A549 treated with GW870086 at 1 μM for 4 hours (cell line): ENCODE measurements around the gene TPGS1. TPM values are rescaled to one million over a fixed set of nuclear protein-coding genes. Genes with fewer than 3 reads are reported as not detected.

Source experiments
- total RNA-seq: library from RNA; stranded (reverse); fragments of 200-300 nt; extraction: Qiagen RNA extraction; gene quantifications from 5 replicates; pipeline ENCODE4 v1.2.3, GENCODE V29; 2022; ENCODE audit warnings: low read depth

Gene TPGS1, protein sequence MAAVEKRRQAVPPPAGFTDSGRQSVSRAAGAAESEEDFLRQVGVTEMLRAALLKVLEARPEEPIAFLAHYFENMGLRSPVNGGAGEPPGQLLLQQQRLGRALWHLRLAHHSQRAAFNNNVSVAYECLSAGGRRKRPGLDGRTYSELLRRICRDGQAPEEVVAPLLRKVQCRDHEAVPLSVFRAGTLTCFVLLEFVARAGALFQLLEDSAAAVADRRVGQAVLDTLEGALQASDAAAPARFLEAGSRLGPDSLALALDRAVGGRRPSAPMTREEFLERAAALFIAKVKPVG
- total RNA-seq: 12.4 to 16.5 TPM (median 14.8 TPM) in 5 replicates

GRCh38 chr19:507286-508203 lies at the start of gene TPGS1:
TPGS1 (plus strand) TSS chr19:507497; CDS start chr19:507507, 10 bp downstream.

DNA sequence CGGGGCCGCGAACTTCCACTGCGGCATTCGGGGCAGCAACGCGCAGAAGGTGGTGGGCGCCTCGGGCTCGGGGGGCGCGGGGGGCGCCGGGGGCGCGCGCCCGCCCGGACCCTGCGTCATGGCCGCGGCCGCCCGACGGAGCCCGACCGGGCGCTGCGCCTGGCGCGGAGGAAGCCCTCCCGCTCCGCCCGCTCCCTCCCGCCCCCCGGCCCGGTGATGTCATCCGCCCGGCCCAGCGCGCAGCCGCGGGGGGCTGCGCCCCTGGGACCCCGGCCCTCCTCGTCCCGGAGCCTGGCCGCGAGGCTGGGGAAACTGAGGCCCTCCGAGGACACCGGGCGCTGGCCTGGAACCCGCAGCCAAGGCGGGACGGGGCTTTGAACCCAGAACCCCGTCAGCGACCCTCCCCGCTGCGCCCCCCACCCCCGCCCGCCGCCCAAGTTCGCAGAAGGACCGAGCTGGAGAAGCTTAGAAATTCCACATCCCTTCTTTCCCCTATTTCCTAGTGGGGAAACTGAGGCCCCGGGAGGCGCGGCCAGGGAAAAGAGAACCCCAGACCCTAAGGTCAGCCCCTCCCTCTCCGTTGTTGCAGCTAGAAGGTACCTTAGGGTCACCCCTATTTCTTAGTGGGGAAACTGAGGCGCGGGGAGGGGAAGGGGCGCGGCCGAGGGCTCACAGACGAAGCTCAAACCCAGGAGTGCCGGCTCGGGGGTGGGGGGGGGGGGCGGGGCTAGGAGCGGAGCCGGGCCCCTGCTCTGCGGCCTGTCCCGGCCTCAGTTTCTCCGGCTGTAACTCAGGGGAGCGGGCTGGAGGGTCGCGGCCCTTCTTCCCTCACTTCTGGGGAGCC lies 46.2 kb upstream of the TPGS1 start, which contains the start of gene SHC2:
Gene SHC2 (minus strand): TSS at position 157 of the 844 bp plus-strand sequence. CDS start 37 bp downstream, at position 120.

DNA sequence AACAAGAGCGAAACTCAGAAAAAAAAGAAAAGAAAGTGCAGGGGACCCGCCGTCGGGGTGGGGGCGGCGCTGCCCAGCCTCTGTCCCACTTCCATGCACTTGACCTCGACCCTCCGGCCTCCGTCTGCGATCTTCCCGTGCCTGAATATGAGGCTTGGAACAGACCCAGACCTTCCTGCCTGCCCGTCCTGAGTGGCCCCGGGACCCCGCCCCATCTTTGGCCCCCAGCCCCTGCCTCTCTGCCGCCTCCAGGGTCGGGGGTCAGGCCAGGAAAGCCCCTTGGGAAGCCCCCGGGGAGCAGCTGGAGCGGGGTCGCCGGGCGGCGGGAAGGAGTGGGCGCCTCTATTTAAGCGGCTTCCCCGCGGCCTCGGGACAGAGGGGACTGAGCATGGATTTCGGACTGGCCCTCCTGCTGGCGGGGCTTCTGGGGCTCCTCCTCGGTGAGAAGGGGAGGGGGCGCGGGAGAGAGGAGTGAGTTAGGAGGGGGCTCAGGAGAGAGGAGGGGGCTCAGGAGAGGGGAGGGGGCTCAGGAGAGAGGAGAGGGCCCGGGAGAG lies 11.1 kb upstream of the TPGS1 start, which contains the start of gene MADCAM1:
Gene MADCAM1 (plus strand): TSS at position 375 of the 554 bp plus-strand sequence. CDS start 14 bp downstream, at position 389.

DNA sequence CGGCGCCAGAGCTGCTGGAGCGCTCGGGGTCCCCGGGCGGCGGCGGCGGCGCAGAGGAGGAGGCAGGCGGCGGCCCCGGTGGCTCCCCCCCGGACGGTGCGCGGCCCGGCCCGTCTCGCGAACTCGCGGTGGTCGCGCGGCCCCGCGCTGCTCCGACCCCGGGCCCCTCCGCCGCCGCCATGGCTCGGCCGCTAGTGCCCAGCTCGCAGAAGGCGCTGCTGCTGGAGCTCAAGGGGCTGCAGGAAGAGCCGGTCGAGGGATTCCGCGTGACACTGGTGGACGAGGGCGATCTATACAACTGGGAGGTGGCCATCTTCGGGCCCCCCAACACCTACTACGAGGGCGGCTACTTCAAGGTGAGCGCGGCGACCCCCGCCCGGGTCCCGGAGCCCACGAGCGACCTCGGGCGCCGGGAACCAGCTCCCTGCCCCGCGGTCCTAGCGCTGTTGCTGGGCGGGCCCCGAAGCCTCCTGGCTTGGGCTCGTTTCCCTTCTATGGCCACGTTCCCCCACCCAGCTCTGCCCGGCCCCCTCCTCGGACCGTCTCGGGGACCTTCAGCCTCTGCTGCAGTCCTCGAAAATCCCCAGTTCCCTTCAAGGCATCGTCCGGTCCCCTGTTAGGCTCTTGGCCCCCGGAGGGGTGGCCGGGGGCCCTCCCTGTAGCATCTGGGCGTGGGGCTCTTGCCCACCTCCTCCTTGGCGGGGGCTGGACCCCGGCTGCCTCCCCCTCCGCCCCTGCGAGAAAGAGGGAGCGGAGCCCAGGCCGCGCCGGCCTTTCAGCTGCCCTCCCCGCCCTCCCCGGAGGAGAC lies 24.7 kb downstream of the TPGS1 start, which contains the start of gene CDC34:
Gene CDC34 (plus strand): TSS at position 8 of the 808 bp plus-strand sequence. CDS start 172 bp downstream, at position 180.

DNA sequence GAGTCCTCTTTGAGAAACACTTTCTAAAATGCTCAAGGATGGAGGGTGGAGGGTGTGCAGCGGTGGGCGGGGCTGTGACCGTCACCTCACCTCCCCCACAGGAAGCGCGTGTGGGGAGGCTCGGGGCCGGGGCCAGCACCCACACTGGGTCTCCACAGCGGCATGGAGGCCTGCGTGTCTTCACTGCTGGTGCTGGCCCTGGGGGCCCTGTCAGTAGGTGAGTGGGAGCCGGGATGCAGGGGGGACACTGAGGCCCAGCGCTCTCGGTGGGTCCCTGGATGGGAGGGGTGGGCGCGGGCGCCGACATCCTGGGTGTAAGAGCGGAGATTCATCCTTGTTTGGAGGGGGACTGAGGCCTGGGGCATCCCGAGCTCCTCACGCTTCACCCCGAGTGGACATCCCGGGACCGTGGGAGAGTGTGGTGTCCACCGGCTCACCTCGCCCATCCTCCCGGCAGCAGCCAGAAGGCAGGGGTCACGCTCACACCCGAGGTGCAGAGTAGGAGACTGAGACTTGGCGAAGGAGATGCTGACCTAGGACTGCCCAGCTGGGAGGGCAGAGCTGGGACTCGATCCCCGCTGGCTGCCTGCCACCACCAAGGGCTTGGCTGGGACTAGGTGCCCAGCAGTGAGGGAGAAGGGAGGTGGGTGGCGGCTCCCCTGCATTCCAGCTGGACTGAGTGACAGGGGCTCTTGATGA lies 36.8 kb downstream of the TPGS1 start, which contains the start of gene GZMM:
Gene GZMM (plus strand): TSS at position 144 of the 699 bp plus-strand sequence. CDS start 19 bp downstream, at position 163.

Other genes with a start within 250 kb of the TPGS1 start
- 81.0 to 109 TPM (median 101 TPM) in 5 replicates for gene PLPP2, start 216.1 kb upstream of the TPGS1 start, total RNA-seq
- 14.9 to 21.0 TPM (median 19.5 TPM) in 5 replicates for gene MIER2, start 162.7 kb upstream of the TPGS1 start, total RNA-seq
- gene C2CD4C, start 98.3 kb upstream of the TPGS1 start, total RNA-seq: 0.37 to 0.46 TPM (median 0.40 TPM) in 5 replicates
- gene SHC2, start 46.5 kb upstream of the TPGS1 start, total RNA-seq: 0.80 to 1.3 TPM (median 1.00 TPM) in 5 replicates
- 0.14 to 0.40 TPM (median 0.33 TPM) in 5 replicates for gene MADCAM1, start 11.0 kb upstream of the TPGS1 start, total RNA-seq
- 63.4 to 96.7 TPM (median 95.7 TPM) in 5 replicates for gene CDC34, start 24.3 kb downstream of the TPGS1 start, total RNA-seq
- gene GZMM, start 36.6 kb downstream of the TPGS1 start, total RNA-seq: 0.27 to 0.57 TPM (median 0.38 TPM) in 3 of 5 replicates, not detected in the others
- 661 to 737 TPM (median 728 TPM) in 5 replicates for gene BSG, start 65.1 kb downstream of the TPGS1 start, total RNA-seq
- 28.8 to 39.6 TPM (median 38.9 TPM) in 5 replicates for gene HCN2, start 82.4 kb downstream of the TPGS1 start, total RNA-seq
- 74.9 to 100 TPM (median 98.7 TPM) in 5 replicates for gene POLRMT, start 126.0 kb downstream of the TPGS1 start, total RNA-seq
- gene FGF22, start 132.4 kb downstream of the TPGS1 start, total RNA-seq: 0.32 to 0.79 TPM (median 0.67 TPM) in 5 replicates
- gene RNF126, start 155.7 kb downstream of the TPGS1 start, total RNA-seq: 57.4 to 74.9 TPM (median 73.8 TPM) in 5 replicates
- gene FSTL3, start 168.9 kb downstream of the TPGS1 start, total RNA-seq: 198 to 248 TPM (median 224 TPM) in 5 replicates
- gene PRSS57, start 188.0 kb downstream of the TPGS1 start, total RNA-seq: not detected in 5 replicates
- 9.8 to 18.2 TPM (median 15.0 TPM) in 5 replicates for gene PALM, start 201.4 kb downstream of the TPGS1 start, total RNA-seq
- 67.0 to 86.8 TPM (median 81.7 TPM) in 5 replicates for gene MISP, start 243.6 kb downstream of the TPGS1 start, total RNA-seq